Measurements from ENCODE around the gene DPF3. TPM values are rescaled to one million over a fixed set of nuclear protein-coding genes. Genes with fewer than 3 reads are reported as not detected.

The DPF3 gene
- total RNA-seq, 6 experiments from 2014 or later: 1.2 to 5.7 (median 2.9) TPM

- no peak for TF ChIP-seq POLR2A (IDR thresholded peaks at IDR 0.05)
- TF ChIP-seq CTCF (IDR thresholded peaks at IDR 0.05): no peak
- Histone ChIP-seq H3K9me3 (no peaks in the 10 kb centered on the region), H3K36me3 (no peaks in the 10 kb centered on the region), H3K4me3 (no peak overlapping the region), H3K27me3 (no peaks in the 10 kb centered on the region), H3K4me1 (peaks cover 0 to 15% (median 4%) of the 10 kb centered on the region in 4 donors), H3K27ac (no peak overlapping the region)
- 100% methylated on average over 2 of the region's 2 CpGs for WGBS (ENCODE audit: insufficient coverage, low coverage, low lambda C conversion rate, missing lambda C conversion rate)
- no peak for DNase-seq
- ATAC-seq: no peak
- intact Hi-C loops (cut with DNase I): no loop called here
Observed at GRCh38 chr14:72816287-72816686, 77.6 kb downstream of the DPF3 start.

GRCh38 chr14:72815430-72815829, 78.5 kb downstream of the DPF3 start:
- 69% methylated on average over 4 of the region's 4 CpGs for WGBS (ENCODE audit: insufficient coverage, low coverage, low lambda C conversion rate, missing lambda C conversion rate)

DNA sequence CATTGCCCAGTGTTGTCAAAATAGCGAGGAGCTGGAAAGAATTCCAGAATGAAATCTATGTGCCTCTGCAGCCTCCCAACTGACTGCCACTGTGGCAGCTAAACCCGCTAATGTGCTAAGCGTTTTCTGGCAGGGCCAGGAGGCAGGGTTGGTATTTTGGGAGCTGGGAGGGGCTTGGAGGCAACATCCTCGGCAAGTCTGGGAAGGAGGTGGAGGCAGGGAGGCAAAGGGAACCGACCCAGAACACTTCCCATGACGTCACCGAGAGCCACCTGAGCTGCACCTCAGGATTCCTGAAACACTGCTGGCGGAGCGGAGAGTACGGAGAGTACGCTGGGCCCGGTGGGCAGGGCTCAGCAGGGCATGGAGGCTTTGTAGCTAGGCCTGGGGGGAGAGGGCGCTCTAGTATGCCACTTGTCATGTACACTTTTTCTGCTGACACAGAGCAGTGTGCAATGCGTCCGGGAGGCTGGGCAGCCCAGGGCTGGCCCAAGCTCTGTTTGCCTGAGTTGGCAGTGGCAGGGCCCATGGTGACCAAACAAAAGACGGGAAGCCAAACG, 81.5 kb downstream of the DPF3 start:
- TF ChIP-seq CTCF (IDR thresholded peaks at IDR 0.05) (peak in 3 of 4 donors; percentile 19 to 46 (median 34)), POLR2A (IDR thresholded peaks at IDR 0.05) (peak; percentile 47)
- peak; percentile 83 to 92 (median 90) for DNase-seq
- peak; percentile 94 to 98 (median 97) for ATAC-seq
- intact Hi-C loops (cut with DNase I): no loop called here
- H3K4me1 ChIP-seq: peaks cover 0 to 15% (median 4%) of the 10 kb centered on the region in 4 donors
- peak overlapping the region; percentile 14 to 22 (median 20) for H3K4me3 ChIP-seq
- no peaks in the 10 kb centered on the region for H3K36me3 ChIP-seq
- no peaks in the 10 kb centered on the region for H3K27me3 ChIP-seq
- no peaks in the 10 kb centered on the region for H3K9me3 ChIP-seq
- H3K27ac ChIP-seq: peak overlapping the region; percentile 50 to 68 (median 67)
- 29% methylated on average over 15 of the region's 17 CpGs for WGBS (ENCODE audit: insufficient coverage, low coverage, low lambda C conversion rate, missing lambda C conversion rate)

More at GRCh38 chr14:72815430-72815829, 78.5 kb downstream of the DPF3 start:
- H3K9me3 ChIP-seq: no peaks in the 10 kb centered on the region
- no peak for ATAC-seq
- peaks cover 0 to 15% (median 4%) of the 10 kb centered on the region in 4 donors for H3K4me1 ChIP-seq
- H3K27me3 ChIP-seq: no peaks in the 10 kb centered on the region
- H3K4me3 ChIP-seq: no peak overlapping the region
- TF ChIP-seq POLR2A (IDR thresholded peaks at IDR 0.05): no peak
- TF ChIP-seq CTCF (IDR thresholded peaks at IDR 0.05): no peak
- H3K36me3 ChIP-seq: no peaks in the 10 kb centered on the region
- DNase-seq: no peak
- intact Hi-C loops (cut with DNase I): no loop called here
- no peak overlapping the region for H3K27ac ChIP-seq

DNA sequence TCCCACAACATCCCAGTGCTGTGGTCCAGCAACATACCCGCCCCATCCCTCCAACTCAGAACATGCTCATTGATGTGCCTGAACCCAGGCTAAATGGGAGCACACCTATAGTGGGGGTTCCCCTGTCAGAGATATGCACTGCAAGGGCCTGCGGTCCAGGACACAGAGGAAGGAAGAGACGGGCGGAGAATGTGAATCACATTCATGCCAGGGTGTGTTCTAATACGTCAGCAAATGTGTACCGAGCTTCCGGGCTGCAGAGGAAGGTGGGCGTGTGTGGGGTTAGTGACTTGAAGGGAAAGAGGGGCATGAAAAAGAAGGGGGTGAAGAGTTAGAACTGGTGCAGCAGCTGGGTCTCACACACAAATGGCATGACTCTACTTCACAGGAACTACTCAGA, 83.7 kb downstream of the DPF3 start:
- peaks cover 0 to 15% (median 4%) of the 10 kb centered on the region in 4 donors for H3K4me1 ChIP-seq
- ATAC-seq (no peak), DNase-seq (no peak)
- H3K4me3 ChIP-seq: no peak overlapping the region
- no peaks in the 10 kb centered on the region for H3K36me3 ChIP-seq
- intact Hi-C loops (cut with DNase I): no loop called here
- 73% methylated on average over 4 of the region's 8 CpGs for WGBS (ENCODE audit: insufficient coverage, low coverage, low lambda C conversion rate, missing lambda C conversion rate)
- no peaks in the 10 kb centered on the region for H3K9me3 ChIP-seq
- no peak for TF ChIP-seq CTCF (IDR thresholded peaks at IDR 0.05)
- no peak for TF ChIP-seq POLR2A (IDR thresholded peaks at IDR 0.05)
- H3K27me3 ChIP-seq: no peaks in the 10 kb centered on the region
- no peak overlapping the region for H3K27ac ChIP-seq

Data from right lobe of liver (tissue), 6 donors.